Activated gamma-delta T cell (primary cell): ENCODE results near the gene POU5F1.
"Not testable (repeated sequence)": the region's sequence is repeated elsewhere in the genome, so short reads cannot be mapped to it uniquely, and the experiment has no call there.

ENCODE experiments used
- DNase-seq: peaks from one replicate; lab custom pipeline; 2025; lab: John Stamatoyannopoulos, UW

The POU5F1 gene

DNA sequence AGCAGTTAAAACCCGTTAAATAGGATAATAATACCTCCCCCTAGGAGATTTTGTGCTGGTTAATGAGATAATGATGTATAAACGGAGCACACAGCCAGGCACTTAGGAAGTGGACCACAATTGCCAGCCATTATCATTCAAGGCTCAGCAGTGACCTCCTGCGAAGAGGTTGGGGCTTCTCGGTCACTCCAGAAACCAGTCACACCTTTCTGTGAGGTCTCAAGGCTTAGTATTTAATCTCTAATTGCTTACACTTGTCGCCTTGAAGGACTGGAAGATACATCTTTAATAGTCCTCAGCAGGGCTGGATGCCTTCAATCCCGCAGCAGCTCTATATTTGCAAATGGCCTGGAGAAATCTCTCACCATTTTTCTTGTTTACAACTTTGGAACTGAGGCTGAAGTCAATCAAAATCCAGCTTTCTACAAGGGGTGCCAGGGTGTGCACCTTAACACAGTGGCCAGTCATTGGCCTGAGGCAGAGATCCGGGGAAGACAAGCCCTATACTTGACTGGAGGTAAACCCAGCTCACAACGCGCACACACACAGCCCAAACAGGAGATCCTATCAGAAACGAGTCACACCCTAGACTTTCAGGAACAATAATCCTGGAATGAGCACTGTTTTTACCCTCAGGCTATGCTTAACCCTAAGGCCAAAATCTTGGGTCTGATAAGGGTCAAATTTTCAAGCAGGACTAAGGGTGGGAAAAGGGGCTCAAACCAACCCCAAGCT lies 1.2 kb downstream of the POU5F1 start:
- no peak for DNase-seq

DNA sequence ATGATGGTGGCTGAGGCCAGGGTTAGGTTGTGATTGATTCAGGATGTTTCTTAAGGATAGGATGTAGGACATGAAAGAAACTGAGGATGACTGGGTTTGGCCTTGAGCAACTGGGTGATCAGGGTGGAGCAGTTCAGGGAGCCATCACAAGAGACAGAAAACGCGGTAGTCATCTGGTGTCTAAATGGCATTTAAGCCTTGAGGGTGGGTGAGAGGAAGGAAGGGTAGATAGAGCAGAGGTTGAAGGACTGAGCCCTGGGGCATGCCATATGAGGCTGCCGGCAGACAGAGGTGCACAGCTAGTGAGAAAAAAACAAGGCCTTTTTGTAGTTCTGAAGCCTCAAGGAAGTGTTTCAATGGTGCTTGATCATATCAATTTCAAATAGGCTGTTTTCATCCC lies 1.9 kb downstream of the POU5F1 start:
- no peak for DNase-seq

DNA sequence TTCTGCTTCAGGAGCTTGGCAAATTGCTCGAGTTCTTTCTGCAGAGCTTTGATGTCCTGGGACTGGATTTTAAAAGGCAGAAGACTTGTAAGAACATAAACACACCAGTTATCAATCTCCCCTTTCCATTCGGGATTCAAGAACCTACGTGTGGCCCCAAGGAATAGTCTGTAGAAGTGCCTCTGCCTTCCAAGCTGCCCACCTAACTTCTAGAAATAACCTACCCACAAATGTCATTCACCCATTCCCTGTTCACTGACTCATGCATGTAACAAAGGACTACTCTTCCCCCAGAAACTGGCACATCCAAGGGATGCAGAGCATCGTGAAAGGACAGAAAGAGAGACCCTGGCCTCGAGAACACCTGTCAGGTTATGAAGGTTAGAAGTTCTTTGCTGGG lies 4.5 kb downstream of the POU5F1 start:
- DNase-seq, result no peak

DNA sequence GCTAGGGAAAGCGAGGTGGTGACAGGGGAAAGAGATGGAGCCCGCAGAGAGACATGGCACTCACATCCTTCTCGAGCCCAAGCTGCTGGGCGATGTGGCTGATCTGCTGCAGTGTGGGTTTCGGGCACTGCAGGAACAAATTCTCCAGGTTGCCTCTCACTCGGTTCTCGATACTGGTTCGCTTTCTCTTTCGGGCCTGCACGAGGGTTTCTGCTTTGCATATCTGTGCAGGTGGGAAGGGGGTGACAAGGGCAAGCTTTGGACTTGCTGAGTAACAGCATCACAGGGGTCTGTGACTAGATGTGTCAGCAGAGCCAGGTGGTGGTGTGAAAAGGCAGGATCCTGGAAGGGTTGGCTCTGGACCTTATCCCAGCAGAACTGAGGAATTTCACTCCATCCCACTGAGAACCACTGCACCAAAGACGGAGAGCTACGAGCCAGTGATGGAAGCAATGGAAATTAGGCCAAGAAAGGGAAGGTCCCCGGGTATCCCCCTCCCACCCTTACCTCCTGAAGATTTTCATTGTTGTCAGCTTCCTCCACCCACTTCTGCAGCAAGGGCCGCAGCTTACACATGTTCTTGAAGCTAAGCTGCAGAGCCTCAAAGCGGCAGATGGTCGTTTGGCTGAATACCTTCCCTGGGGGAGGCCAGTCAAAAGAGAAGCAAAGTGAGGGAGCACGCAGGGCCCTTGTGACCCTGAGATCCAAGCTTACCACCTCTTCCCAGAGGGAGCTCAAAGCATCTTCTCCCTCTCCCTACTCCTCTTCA lies 5.2 kb downstream of the POU5F1 start:
- not testable (repeated sequence) for DNase-seq

DNA sequence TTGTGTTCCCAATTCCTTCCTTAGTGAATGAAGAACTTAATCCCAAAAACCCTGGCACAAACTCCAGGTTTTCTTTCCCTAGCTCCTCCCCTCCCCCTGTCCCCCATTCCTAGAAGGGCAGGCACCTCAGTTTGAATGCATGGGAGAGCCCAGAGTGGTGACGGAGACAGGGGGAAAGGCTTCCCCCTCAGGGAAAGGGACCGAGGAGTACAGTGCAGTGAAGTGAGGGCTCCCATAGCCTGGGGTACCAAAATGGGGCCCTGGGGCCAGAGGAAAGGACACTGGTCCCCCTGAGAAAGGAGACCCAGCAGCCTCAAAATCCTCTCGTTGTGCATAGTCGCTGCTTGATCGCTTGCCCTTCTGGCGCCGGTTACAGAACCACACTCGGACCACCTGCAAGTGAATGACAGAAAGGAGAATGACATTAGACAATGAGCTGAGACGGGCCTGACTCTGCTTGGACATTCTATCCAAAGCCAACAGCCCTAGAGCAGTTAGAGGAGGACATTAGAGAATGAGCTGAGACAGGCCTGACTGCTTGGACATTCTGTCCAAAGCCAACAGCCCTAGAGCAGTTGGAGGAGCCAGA lies 5.9 kb downstream of the POU5F1 start:
- not testable (repeated sequence) for DNase-seq

DNA sequence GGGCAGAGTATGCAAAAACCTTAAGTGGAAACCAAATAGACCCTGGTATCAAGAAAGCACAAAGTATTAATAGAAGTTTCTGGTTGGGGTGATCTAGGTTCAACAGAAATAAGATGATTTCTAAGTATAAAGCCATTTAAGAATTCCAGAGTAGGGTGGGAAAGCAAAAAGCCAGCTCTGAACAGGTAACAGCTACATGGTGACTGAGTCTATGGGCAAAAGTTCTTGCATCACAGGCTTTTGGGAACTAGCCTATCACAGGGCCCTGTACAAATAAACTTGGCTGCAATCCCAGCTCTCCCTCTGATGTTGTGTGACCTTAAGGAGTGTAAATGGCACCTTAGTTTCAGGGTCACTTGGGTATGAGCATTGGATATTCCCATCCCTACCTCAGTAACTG lies 6.6 kb downstream of the POU5F1 start:
- DNase-seq, result no peak

DNA sequence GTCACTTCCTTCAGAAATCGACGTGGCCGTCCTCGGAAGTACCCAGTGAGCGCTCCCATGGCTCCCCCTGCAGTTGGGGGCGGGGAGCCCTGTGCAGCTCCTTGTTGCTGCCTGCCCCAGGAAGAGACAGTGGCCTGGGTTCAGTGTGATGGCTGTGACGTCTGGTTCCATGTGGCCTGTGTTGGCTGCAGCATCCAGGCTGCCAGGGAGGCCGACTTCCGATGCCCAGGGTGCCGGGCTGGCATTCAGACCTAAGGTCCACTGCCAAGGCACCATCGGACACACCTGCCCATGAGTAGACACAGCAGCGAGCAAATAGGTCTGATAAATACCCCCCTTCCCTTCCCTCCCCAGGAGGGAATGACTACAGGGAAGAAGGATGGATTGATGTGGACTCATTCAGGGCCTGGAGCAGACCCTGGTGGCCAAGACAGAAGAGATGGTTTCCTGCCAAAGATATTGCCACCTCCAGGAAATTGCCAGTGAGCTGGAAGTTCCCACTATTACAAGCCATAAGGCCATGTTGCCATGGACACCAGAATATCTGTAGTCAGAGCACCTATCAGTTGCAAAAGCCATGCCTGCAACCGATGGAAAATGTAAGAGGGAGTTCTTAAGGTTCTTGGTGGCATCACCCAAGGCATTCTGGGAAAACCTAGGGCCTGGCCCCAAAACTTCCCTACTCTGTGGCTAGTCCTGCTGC lies 7.9 kb downstream of the POU5F1 start:
- no peak for DNase-seq

DNA sequence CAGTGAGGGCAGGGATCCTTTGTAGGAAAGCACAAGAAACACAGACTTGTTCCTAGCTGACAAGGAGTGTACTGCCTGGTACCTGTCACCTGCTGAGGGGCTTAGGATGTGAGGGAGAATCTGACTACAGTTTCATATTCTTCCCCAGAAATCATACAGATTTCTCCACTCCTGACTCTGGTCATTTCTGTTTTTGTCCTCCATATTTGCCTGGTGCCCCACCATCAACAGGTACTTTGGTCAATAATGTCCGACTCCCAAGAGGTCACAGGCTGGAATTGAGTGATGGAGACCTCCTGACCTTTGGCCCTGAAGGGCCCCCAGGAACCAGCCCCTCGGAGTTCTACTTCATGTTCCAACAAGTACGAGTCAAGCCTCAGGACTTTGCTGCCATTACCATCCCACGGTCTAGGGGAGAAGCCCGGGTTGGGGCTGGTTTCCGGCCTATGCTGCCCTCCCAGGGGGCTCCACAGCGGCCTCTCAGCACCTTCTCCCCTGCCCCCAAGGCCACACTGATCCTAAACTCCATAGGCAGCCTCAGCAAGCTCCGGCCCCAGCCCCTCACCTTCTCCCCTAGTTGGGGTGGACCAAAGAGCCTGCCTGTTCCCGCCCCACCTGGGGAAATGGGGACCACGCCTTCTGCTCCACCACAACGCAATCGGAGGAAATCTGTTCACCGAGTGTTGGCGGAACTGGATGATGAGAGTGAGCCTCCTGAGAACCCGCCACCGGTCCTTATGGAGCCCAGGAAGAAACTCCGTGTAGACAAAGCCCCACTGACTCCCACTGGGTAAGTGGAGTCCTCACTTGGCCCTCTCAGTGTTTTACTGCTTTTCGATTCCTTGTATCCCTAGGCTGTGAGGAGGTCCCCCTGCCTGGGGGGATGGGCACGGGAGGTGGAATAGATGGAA lies 9.0 kb downstream of the POU5F1 start:
- DNase-seq, result no peak

DNA sequence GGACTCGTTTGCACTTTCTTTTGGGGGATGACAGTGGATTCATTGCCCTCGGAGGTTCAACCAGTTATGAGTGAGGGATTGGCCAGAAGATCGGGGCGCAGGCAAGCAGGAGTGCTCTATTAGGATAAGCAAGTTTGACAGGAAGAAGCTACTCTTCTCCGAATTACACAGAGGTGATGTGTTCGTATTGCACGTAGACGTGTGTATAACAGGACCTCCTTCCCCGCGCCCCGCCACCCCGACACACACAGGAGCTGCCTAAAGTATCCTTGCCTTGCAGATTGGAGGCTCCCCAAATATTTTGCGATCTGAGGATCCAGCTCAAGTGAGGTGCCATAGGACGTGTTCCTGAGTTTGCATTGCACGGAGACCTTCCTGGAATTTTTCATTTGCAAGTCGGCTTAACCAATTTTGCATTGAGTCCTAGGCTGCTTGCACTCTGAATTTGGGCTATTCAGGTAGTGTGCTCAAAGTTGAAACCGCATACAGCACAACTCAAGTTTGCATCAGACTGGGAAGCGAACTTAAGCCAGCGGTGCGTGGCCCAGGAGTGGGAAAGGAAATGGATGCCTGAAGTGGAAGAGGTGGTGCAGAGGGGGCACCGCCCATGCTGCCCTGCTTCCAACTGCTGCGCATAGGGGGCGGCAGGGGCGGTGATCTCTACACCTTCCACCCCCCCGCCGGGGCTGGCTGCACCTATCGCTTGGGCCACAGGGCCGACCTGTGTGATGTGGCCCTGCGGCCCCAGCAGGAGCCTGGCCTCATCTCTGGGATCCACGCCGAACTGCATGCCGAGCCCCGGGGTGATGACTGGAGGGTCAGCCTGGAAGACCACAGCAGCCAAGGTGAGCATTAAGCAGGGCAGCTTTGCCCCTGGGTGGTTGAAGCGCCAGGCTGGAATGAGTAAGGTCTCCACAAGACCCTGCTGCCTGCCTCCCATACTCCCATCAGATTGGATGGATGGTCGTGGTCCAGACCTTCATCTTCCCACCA lies 11.3 kb downstream of the POU5F1 start:
- no peak for DNase-seq

DNA sequence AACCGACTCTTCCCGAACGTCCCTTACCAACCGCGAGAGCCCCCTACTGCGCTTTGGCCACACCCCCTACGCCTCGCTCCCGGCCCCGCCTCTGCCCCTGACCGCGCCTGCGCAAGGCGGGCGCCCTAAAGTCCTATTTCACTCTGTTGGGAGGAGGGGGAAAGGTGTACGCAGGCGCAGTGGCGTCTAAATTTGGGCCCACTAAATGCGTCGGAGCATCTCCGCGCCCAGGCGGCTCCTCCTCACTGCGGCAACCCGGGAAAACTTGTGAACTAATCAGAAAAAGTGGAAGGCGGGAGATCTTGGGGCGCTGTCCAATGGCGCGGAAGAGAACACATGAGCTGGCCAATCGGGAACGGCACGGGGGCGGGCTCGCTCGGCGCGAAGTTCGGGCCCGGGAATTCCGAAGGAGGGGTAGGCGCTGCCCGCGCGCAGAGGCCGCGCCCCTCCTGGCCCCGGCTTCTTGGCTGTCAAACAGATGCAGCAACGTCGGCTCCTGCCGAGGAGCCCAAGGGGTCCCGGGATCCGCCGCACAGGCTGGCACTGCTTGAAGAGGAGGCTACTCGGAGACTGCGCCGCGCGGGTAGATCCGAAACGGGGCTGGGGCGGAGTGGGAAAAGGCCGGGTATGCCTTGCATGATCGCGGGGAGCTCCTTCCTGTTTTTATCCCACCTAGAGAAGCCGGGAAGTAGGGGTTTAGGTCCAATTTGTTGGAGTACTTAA lies 12.2 kb downstream of the POU5F1 start, which contains the start of gene TCF19:
TCF19 (plus strand) TSS at position 450 of the 723 bp plus-strand sequence. CDS start 881 bp downstream, outside the sequence.
- DNase-seq, result peak; percentile 96

DNA sequence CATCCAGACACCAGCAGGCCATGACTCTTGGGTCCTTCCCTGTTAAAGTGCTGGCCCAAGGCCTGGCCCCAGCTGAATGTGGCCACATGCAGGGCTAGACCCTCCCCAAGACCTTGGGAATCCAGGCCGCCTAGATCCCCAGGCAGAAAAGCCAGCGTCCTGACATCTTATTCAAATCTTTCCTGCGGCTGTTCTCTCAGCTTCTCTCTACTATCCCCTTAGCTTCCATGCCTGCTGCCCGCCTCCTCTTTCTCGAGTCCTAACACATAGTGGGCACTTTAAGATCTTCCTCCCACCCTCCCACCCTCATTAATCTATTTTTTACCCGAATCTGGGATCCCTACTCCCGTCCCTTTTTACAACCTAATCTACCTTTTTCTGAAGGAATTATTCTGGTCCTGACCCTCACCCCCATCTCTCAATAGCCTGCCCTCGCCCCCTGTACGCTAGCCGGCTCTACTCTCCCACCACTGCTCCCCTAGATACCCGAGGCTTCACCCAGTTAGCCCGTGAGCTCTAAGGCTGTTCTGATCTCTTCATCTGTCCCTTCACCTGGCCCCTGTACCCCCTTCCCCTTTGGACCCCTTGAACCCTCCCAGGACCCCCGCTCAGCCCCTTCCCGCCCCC lies 12.9 kb downstream of the POU5F1 start, which contains the start of gene CCHCR1:
CCHCR1 (minus strand) TSS at position 290 of the 627 bp plus-strand sequence; CDS start at position 88, 202 bp downstream.
- DNase-seq, result no peak

DNA sequence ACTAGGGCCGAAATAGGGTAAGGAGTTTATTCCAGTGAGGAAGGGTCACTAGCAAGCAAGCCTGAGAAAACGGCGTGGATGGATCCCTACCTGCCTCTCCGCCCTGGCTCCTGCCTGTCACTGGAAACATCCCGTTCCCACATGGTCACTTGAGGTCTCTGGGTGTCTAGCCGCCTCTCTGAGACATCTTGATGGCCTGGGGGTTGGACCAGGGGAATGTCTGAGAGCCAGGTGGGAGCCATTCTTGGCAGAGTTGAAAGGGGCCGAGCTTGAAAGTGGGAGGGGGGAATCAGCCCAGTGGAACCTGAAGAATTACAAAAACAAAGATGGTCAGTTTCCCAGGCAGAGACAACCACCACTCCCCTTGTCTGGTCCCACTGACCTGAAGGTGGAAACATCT lies 13.8 kb downstream of the POU5F1 start:
- no peak for DNase-seq

DNA sequence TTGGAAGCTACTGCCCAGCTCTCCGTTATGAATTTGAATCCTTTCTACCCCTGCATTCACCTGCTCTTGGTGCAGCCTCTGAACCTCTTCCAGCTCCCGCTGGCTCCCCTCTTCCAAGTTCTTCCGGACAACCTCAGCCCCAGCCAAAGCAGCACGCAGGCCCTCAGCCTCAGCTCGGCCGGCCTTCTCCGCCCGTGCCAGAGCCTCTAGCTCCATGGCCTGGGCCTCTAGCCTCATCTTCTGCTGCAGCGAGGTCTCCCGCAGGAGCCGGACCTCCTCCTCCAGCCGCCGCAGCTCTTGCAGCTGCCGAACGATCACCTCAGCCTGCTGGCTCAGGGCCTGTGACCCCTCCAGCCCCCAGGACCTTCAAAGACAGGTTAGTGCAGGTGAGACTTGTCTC lies 16.0 kb downstream of the POU5F1 start:
- no peak for DNase-seq

DNA sequence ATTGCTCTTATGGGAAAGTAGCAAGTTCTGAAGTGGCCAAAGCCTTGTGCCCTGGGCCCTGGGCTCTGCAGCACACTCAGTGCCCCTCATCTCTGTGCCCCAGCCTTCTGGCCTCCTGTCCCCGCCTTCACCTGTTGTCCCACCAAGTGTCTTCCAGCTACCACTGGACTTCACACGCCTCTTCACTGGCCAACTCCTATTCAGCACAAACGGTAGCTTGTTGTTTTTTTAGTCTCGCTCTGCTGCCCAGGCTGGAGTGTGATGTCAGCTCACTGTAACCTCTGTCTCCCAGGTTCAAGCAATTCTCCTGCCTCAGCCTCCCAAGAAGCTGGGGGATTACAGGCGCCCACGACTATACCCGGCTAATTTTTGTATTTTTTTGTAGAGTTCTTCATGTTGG lies 17.7 kb downstream of the POU5F1 start:
- no peak for DNase-seq

DNA sequence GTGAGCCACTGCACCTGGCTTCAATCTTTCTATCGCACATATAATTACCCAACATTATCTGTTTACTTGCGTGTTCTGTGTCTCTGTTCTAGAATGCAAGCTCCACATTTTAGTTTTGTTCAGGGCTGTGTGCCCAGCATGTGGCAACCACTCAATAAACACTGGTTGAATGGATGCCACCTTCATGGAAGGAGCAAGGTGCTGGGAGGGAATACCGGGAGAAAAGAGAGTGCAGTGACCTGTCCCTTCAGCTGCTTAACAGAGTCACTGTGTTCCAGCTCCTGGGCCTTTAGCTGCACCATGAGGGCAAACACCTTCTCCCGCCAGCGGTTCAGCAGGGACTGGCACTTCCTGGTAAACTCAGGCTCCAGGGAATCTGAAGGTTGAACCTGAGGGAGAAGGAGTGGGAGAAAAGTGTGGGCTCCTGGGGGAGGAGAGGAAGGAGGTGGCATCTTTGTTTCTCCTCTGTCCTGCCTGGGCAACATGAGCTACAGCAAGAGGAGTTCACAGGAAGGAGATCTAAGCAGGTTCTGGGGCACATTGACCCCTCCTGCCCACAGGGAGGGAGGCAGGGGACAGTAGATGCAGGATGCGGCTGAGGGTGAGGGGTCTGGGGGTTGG lies 20.5 kb downstream of the POU5F1 start:
- no peak for DNase-seq

DNA sequence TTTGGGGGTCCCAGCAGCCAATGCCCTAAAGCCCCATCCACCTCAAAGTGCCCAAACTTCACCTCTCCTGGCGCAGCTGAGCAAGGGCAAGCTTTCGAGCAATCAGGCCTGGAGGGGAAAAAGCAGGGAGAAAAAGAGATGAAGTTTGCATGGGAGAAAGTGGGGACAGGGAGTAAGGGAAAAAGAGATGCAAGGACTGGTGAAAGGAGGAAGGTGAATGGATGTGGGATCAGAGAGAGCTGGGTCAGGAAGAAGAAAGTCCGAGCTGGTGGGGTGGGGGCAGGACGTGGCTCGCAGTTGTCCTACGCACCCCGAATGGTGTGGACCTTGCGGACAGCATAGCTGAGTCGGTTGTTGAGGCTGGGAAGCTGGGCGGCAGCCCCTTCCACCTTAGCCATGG lies 25.1 kb downstream of the POU5F1 start:
- no peak for DNase-seq

DNA sequence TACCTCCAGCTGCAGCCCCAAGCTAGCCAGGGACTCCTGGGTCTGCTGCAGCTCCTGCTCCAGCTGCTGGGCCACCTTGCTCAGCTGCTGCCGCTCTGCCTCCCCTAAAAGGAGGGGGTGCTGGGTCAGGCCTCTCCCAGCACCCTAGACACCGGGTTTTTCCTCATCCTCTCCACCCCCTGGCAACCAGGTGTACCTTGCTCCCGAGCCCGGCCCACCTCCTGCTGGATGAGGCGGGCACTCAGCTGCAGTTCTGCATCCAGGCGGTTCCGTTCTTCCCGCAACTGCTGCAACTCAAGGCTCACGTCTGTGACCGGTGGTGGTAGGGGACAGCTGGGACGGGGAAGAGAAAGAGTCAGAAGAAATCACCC lies 25.5 kb downstream of the POU5F1 start:
- no peak for DNase-seq

DNA sequence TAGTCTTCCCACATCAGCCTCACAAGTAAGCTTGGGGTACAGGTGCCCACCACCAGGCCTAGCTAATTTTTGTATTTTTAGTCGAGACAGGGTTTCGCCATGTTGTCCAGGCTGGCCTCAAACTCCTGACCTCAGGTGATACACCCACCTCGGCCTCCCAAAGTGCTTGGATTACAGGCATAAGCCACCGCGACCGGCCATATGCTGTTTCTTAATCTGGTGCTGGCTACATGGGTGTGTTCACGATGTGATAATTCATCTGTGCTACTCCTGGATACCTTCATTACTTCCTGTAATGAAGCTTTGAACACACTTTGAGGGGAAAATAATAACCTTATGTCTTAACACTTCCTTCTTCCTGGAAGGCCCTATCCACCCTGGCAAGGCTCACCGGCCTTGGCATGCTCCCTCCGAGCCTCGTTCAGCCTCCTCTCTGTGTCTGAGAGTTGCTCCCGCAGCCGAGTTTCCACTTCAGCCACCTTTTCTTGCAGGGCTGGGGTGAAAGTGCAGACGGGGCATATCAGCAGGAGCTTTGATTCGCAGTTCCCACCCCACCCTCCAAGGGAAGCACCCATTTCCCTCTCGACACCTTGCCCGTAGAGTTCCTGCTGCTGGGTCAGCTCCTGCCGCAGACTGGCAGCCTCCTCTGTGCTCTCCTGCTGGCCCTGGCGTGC lies 26.0 kb downstream of the POU5F1 start:
- DNase-seq, result no peak
